Astrocyte (in vitro differentiated cells and primary cell): ENCODE measurements around the gene PAH. TPM values are rescaled to one million over a fixed set of nuclear protein-coding genes. Genes with fewer than 3 reads are reported as not detected.

ENCODE experiments used
- DNase-seq: peaks from one replicate; pipeline ENCODE4 v3.0.0-alpha.2; 2010; ENCODE audit warnings: low read depth
- FAIRE-seq: peaks from 2 replicates; lab custom pipeline; 2011; peaks lifted over from hg19 to GRCh38; lab: Jason Lieb, UNC
- H2AFZ ChIP-seq: 2 replicates; pipeline ENCODE4 v1.6.0; 2012; ENCODE audit warnings: low read depth, low read length, inconsistent platforms
- H3K27ac ChIP-seq: 2 replicates; pipeline ENCODE4 v1.5.1; 2011; ENCODE audit warnings: low read depth, low read length, inconsistent platforms
- H3K27me3 ChIP-seq: 2 replicates; pipeline ENCODE4 v1.6.0; 2011; ENCODE audit warnings: low read length, inconsistent platforms; ENCODE audit not compliant: insufficient read depth
- H3K36me3 ChIP-seq: 2 replicates; pipeline ENCODE4 v1.5.1; 2011; ENCODE audit warnings: low read length, inconsistent platforms; ENCODE audit not compliant: insufficient read depth
- H3K4me1 ChIP-seq: 2 replicates; pipeline ENCODE4 v1.5.1; 2011; ENCODE audit warnings: low read length, inconsistent platforms; ENCODE audit not compliant: insufficient read depth
- H3K4me2 ChIP-seq: 2 replicates; pipeline ENCODE4 v1.6.0; 2012; ENCODE audit warnings: low read length, inconsistent platforms
- H3K4me3 ChIP-seq: 2 replicates; pipeline ENCODE4 v1.5.1; 2011; ENCODE audit warnings: low read depth, mild to moderate bottlenecking, low read length, inconsistent platforms; ENCODE audit not compliant: insufficient read depth
- H3K79me2 ChIP-seq: 2 replicates; pipeline ENCODE4 v1.6.0; 2012; ENCODE audit warnings: mild to moderate bottlenecking, low read length, inconsistent platforms; ENCODE audit not compliant: insufficient read depth
- H3K9ac ChIP-seq: 2 replicates; pipeline ENCODE4 v1.6.0; 2012; ENCODE audit warnings: mild to moderate bottlenecking, low read length, inconsistent platforms
- H3K9me3 ChIP-seq: 2 replicates; pipeline ENCODE4 v1.5.1; 2012; ENCODE audit warnings: low read depth, mild to moderate bottlenecking, low read length, inconsistent platforms; ENCODE audit not compliant: insufficient read depth
- H4K20me1 ChIP-seq: 2 replicates; pipeline ENCODE4 v1.6.0; 2012; ENCODE audit warnings: low read length, inconsistent platforms; ENCODE audit not compliant: insufficient read depth
- H3K27ac Mint-ChIP-seq: one replicate; pipeline ENCODE4 v1.8.0; 2021; ENCODE audit warnings: mild to moderate bottlenecking, mixed read lengths; ENCODE audit not compliant: unreplicated experiment
- H3K27me3 Mint-ChIP-seq: one replicate; pipeline ENCODE4 v1.8.0; 2021; ENCODE audit warnings: low read depth, mixed read lengths; ENCODE audit not compliant: unreplicated experiment
- H3K36me3 Mint-ChIP-seq: one replicate; pipeline ENCODE4 v1.8.0; 2021; ENCODE audit warnings: low read depth, mixed read lengths; ENCODE audit not compliant: unreplicated experiment
- H3K4me1 Mint-ChIP-seq: one replicate; pipeline ENCODE4 v1.8.0; 2021; ENCODE audit warnings: low read depth, mixed read lengths; ENCODE audit not compliant: unreplicated experiment
- H3K4me3 Mint-ChIP-seq: one replicate; pipeline ENCODE4 v1.8.0; 2021; ENCODE audit warnings: mild to moderate bottlenecking, moderate library complexity, mixed read lengths; ENCODE audit not compliant: unreplicated experiment
- H3K9me3 Mint-ChIP-seq: one replicate; pipeline ENCODE4 v1.8.0; 2021; ENCODE audit warnings: mild to moderate bottlenecking, mixed read lengths; ENCODE audit not compliant: unreplicated experiment
- EZH2 ChIP-seq: IDR thresholded peaks from 2 replicates; pipeline ENCODE4 v1.6.1; 2012; ENCODE audit warnings: mild to moderate bottlenecking, low read length, inconsistent platforms; ENCODE audit not compliant: insufficient read depth
- total RNA-seq: library from RNA; stranded (reverse); gene quantifications from 2 replicates; pipeline ENCODE4 v1.2.1, GENCODE V29; 2021
- TF ChIP-seq, protein P1 (sequence below): IDR thresholded peaks from 2 replicates; pipeline ENCODE4 v1.5.1; 2011; ENCODE audit warnings: low read depth, mild to moderate bottlenecking, inconsistent platforms, low read length, moderate library complexity; ENCODE audit not compliant: insufficient read depth

Gene PAH
- total RNA-seq, 1 donor from 2014 or later = not detected

DNA sequence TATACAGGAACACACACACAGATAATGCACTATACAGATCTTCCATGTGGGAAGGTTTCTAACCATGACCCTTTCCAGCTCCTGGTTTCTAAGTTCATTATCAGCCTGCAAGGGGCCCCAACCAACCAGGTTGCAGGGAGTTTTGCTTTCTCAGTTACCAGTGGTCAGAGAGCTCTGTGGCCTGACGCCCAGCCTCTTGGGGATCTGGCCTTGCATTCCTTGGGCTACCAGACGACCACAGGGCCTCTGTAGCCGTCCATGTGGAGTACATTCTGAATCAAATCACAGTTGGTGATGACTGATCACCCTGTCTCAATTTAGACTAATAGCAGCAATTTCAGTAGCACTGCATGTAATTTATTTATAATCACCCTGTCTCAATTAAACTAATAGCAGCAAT, 47.5 kb downstream of the PAH start:
- no peak overlapping the region for H2AFZ ChIP-seq
- no peaks in the 10 kb centered on the region for H3K36me3 Mint-ChIP-seq
- H3K27ac ChIP-seq = no peak overlapping the region
- no peaks in the 10 kb centered on the region for H4K20me1 ChIP-seq
- H3K4me3 Mint-ChIP-seq = no peak overlapping the region
- H3K9me3 ChIP-seq = no peaks in the 10 kb centered on the region
- peaks cover 7% of the 10 kb centered on the region for H3K9me3 Mint-ChIP-seq
- no peak overlapping the region for H3K9ac ChIP-seq
- peaks cover 16% of the 10 kb centered on the region for H3K4me1 Mint-ChIP-seq
- H3K27ac Mint-ChIP-seq = no peak overlapping the region
- H3K36me3 ChIP-seq = no peaks in the 10 kb centered on the region
- no peaks in the 10 kb centered on the region for H3K27me3 ChIP-seq
- H3K4me3 ChIP-seq = no peak overlapping the region
- H3K79me2 ChIP-seq = no peaks in the 10 kb centered on the region
- DNase-seq = no peak
- TF ChIP-seq, protein P1, sequence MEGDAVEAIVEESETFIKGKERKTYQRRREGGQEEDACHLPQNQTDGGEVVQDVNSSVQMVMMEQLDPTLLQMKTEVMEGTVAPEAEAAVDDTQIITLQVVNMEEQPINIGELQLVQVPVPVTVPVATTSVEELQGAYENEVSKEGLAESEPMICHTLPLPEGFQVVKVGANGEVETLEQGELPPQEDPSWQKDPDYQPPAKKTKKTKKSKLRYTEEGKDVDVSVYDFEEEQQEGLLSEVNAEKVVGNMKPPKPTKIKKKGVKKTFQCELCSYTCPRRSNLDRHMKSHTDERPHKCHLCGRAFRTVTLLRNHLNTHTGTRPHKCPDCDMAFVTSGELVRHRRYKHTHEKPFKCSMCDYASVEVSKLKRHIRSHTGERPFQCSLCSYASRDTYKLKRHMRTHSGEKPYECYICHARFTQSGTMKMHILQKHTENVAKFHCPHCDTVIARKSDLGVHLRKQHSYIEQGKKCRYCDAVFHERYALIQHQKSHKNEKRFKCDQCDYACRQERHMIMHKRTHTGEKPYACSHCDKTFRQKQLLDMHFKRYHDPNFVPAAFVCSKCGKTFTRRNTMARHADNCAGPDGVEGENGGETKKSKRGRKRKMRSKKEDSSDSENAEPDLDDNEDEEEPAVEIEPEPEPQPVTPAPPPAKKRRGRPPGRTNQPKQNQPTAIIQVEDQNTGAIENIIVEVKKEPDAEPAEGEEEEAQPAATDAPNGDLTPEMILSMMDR = no peak
- TF ChIP-seq EZH2 = no peak
- H3K4me2 ChIP-seq = no peak overlapping the region
- H3K27me3 Mint-ChIP-seq = no peaks in the 10 kb centered on the region
- FAIRE-seq = no peak
- H3K4me1 ChIP-seq = no peaks in the 10 kb centered on the region

DNA sequence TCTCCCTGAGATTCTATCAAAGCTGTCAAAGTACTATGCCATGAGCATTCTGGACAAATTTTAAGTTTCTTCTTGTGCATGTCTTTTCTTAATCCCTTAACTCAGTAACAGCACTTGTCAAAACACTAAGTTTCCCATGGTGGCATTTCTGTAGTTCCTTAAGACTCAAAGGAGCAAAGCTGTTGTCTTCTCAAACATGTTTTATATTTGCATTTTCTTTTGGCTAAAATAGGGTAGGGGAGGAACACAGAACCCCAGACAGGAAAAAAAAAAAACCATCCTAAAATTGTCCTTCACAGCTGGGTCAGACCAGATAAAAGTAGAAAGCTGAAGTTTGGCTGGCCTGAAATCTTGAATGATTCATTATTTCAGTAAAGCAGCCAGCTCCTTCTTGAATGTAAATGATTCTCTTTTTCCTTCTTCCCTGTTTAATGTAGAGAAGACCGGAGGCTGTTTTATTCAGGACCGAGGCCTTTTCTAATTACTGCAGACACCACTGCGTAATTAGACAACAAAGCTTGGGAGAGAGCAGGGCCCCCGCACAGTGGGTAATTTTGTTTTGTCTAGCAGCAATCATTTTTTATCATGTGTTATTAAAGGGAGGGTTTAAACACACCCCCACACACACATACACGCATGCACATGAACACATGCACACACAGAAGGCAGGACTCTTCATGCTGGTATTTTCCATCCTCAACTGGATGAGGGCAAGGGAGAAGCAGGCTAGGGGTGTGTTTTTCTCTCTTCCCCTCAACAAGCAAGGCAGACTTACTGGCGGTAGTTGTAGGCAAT, 51.0 kb downstream of the PAH start:
- no peaks in the 10 kb centered on the region for H3K36me3 Mint-ChIP-seq
- Histone ChIP-seq H3K27ac (no peak overlapping the region), H4K20me1 (no peaks in the 10 kb centered on the region), H3K4me3 (no peak overlapping the region), H2AFZ (no peak overlapping the region), H3K4me1 (no peaks in the 10 kb centered on the region), H3K9ac (no peak overlapping the region), H3K9me3 (no peaks in the 10 kb centered on the region), H3K36me3 (no peaks in the 10 kb centered on the region), H3K79me2 (no peaks in the 10 kb centered on the region), H3K4me2 (no peak overlapping the region), H3K27me3 (no peaks in the 10 kb centered on the region)
- no peak overlapping the region for H3K27ac Mint-ChIP-seq
- TF ChIP-seq EZH2 = no peak
- TF ChIP-seq, protein P1 = no peak
- H3K9me3 Mint-ChIP-seq = peaks cover 4% of the 10 kb centered on the region
- H3K4me1 Mint-ChIP-seq = peaks cover 5% of the 10 kb centered on the region
- H3K4me3 Mint-ChIP-seq = no peak overlapping the region
- no peaks in the 10 kb centered on the region for H3K27me3 Mint-ChIP-seq
- FAIRE-seq (no peak), DNase-seq (no peak)

DNA sequence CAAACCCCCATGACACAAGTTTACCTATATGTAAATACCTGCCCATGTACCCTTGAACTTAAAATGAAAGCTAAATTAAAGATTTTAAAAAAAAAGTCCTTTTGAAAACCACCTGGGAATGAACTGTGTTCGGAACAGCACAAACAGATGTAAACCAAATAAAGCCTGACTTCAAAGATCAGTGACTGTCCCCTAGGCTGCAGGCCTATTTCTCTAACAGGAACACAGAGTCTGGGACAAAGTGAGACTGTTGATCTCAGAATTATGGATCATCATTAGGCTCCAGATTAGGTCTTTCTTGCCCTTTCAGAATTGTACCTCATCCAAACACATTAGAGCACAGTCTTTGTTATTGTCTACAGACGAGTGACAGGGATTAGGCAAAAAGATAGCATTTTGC, 54.6 kb downstream of the PAH start:
- no peaks in the 10 kb centered on the region for H3K9me3 ChIP-seq
- no peak overlapping the region for H3K27ac Mint-ChIP-seq
- H3K27me3 Mint-ChIP-seq = peaks cover 2% of the 10 kb centered on the region
- H3K4me2 ChIP-seq = no peak overlapping the region
- no peak overlapping the region for H2AFZ ChIP-seq
- H3K9ac ChIP-seq = no peak overlapping the region
- TF ChIP-seq, protein P1 = no peak
- no peak for TF ChIP-seq EZH2
- no peak overlapping the region for H3K27ac ChIP-seq
- DNase-seq = no peak
- no peaks in the 10 kb centered on the region for H3K27me3 ChIP-seq
- peaks cover 9% of the 10 kb centered on the region for H3K4me1 Mint-ChIP-seq
- no peak for FAIRE-seq
- H3K79me2 ChIP-seq = no peaks in the 10 kb centered on the region
- no peaks in the 10 kb centered on the region for H3K36me3 Mint-ChIP-seq
- no peaks in the 10 kb centered on the region for H3K4me1 ChIP-seq
- peaks cover 2% of the 10 kb centered on the region for H3K9me3 Mint-ChIP-seq
- no peak overlapping the region for H3K4me3 ChIP-seq
- H4K20me1 ChIP-seq = no peaks in the 10 kb centered on the region
- no peaks in the 10 kb centered on the region for H3K36me3 ChIP-seq
- no peak overlapping the region for H3K4me3 Mint-ChIP-seq
